IMR-90 (cell line): ENCODE data around the gene SLC1A7.

ENCODE experiments used
- CTCF ChIP-seq: conservative IDR thresholded peaks from 2 replicates; pipeline ENCODE4 v1.5.1; 2012; ENCODE audit warnings: mild to moderate bottlenecking, low read depth, low read length, improper control_type of control experiment
- MAZ ChIP-seq: IDR thresholded peaks from 2 replicates; pipeline ENCODE4 v1.6.1; 2012; ENCODE audit warnings: low read depth, mild to moderate bottlenecking, low read length, improper control_type of control experiment, moderate library complexity, borderline replicate concordance
- MXI1 ChIP-seq: IDR thresholded peaks from 2 replicates; pipeline ENCODE4 v1.6.1; 2012; ENCODE audit warnings: low read depth, mild to moderate bottlenecking, low read length, moderate library complexity, borderline replicate concordance
- POLR2A ChIP-seq: IDR thresholded peaks from 2 replicates; pipeline ENCODE4 v1.6.1; 2012; ENCODE audit warnings: mild to moderate bottlenecking, low read depth, low read length

GRCh38 chr1:53074313-53075154 is 67.9 kb downstream of the SLC1A7 start:
- TF ChIP-seq CTCF: no peak
- no peak for TF ChIP-seq POLR2A
- no peak for TF ChIP-seq MXI1
- no peak for TF ChIP-seq MAZ
